Activated naive CD4-positive, alpha-beta T cell treated with Interleukin-2 at 50 U/mL for 16 hours (primary cell): Measurements from ENCODE around the gene DUSP5.

Experiments
- DNase-seq: peaks from one replicate; pipeline ENCODE4 v3.0.0-alpha.2; 2020

Gene DUSP5

GRCh38 chr10:110501142-110501937 lies 3.6 kb downstream of the DUSP5 start:
- DNase-seq = peak; percentile 74

GRCh38 chr10:110502072-110502845 lies 4.6 kb downstream of the DUSP5 start:
- DNase-seq = no peak

GRCh38 chr10:110502851-110503301 lies 5.2 kb downstream of the DUSP5 start:
- peak; percentile 19 for DNase-seq

GRCh38 chr10:110503528-110504110 lies 5.9 kb downstream of the DUSP5 start:
- no peak for DNase-seq

- DNase-seq = peak; percentile 67
These were observed 6.5 kb downstream of the DUSP5 start for GRCh38 chr10:110504111-110504735.

GRCh38 chr10:110505130-110505770 lies 7.5 kb downstream of the DUSP5 start:
- no peak for DNase-seq

- DNase-seq = no peak
These were observed 8.7 kb downstream of the DUSP5 start for GRCh38 chr10:110506448-110506847.

- DNase-seq = no peak
These were observed 9.6 kb downstream of the DUSP5 start for GRCh38 chr10:110507346-110507745.

GRCh38 chr10:110508159-110508788 lies 10.6 kb downstream of the DUSP5 start:
- DNase-seq = no peak

- DNase-seq = no peak
These were observed 11.3 kb downstream of the DUSP5 start for GRCh38 chr10:110508806-110509544.

- no peak for DNase-seq
These were observed 11.9 kb downstream of the DUSP5 start for GRCh38 chr10:110509560-110509959.

GRCh38 chr10:110510086-110510485 lies 12.4 kb downstream of the DUSP5 start:
- DNase-seq = no peak

- DNase-seq = no peak
These were observed 13.0 kb downstream of the DUSP5 start for GRCh38 chr10:110510730-110511129.

GRCh38 chr10:110511734-110512449 lies 14.2 kb downstream of the DUSP5 start:
- no peak for DNase-seq

GRCh38 chr10:110512461-110513187 lies 14.9 kb downstream of the DUSP5 start:
- DNase-seq = peak; percentile 59

GRCh38 chr10:110513949-110514348 lies 16.2 kb downstream of the DUSP5 start:
- DNase-seq = no peak

- DNase-seq = no peak
These were observed 17.1 kb downstream of the DUSP5 start for GRCh38 chr10:110514848-110515247.

GRCh38 chr10:110516815-110517492 lies 19.2 kb downstream of the DUSP5 start:
- no peak for DNase-seq

- no peak for DNase-seq
These were observed 24.8 kb downstream of the DUSP5 start for GRCh38 chr10:110522365-110522988.
